ENCODE measurements around the gene GPR68. TPM values are rescaled to one million over a fixed set of nuclear protein-coding genes. Genes with fewer than 3 reads are reported as not detected.

GPR68 gene
- total RNA-seq, 4 donors from 2014 or later, result 1.5 to 1.7 TPM; not detected in 2

DNA sequence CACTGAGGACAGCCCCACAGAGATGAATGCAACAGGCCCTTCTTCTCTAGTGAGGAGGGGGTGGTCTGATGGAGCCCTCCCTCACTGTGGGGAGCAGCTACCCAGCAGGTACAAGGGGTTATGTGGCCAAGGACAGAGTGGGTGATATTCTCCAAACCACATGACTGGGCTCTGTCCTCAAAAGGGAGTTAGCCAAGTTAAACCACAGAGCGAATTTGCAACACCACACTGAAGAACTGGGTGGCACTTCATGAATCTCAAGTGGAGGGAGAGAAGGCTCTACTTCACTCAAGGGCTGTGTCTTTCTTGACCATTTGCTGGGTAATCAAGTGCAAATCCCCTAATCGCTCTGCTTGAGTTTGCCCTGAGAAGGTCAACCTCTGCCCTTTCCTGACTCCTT is 12.5 kb downstream of the GPR68 start:
- H3K27me3 ChIP-seq, result no peaks in the 10 kb centered on the region
- H3K27ac ChIP-seq, result peak overlapping the region; percentile 56 to 80 (median 68)
- H3K9me3 ChIP-seq, result no peaks in the 10 kb centered on the region
- TF ChIP-seq, protein P1, sequence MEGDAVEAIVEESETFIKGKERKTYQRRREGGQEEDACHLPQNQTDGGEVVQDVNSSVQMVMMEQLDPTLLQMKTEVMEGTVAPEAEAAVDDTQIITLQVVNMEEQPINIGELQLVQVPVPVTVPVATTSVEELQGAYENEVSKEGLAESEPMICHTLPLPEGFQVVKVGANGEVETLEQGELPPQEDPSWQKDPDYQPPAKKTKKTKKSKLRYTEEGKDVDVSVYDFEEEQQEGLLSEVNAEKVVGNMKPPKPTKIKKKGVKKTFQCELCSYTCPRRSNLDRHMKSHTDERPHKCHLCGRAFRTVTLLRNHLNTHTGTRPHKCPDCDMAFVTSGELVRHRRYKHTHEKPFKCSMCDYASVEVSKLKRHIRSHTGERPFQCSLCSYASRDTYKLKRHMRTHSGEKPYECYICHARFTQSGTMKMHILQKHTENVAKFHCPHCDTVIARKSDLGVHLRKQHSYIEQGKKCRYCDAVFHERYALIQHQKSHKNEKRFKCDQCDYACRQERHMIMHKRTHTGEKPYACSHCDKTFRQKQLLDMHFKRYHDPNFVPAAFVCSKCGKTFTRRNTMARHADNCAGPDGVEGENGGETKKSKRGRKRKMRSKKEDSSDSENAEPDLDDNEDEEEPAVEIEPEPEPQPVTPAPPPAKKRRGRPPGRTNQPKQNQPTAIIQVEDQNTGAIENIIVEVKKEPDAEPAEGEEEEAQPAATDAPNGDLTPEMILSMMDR (IDR thresholded peaks at IDR 0.05), result no peak
- TF ChIP-seq POLR2A (IDR thresholded peaks at IDR 0.05), result no peak
- peaks cover 0 to 18% (median 0%) of the 10 kb centered on the region in 3 donors for H3K36me3 ChIP-seq
- H3K4me1 ChIP-seq, result peaks cover 0 to 30% (median 21%) of the 10 kb centered on the region in 4 donors
- no peak overlapping the region for H3K4me3 ChIP-seq
- DNase-seq, result no peak

DNA sequence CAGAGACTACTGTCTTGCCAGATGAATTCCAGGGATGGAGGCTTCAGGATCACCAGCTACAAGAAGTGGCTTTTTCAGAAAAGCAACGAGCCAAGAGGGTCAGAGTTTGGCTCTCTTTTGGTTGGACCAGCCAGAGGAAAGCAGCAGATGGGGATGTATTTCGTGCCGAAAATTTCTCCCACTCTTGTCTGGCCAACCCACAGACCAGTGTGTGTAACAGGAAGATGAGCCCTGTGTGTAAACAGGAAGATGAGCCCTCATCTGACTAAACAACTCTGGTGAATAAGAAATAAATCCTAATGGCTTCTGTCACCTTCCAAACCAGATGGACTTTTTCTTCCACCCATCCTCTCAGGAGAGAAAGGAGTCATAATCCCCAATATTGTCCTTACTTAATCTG is 13.1 kb downstream of the GPR68 start:
- Histone ChIP-seq H3K27me3 (no peaks in the 10 kb centered on the region), H3K4me3 (no peak overlapping the region), H3K36me3 (peaks cover 0 to 19% (median 0%) of the 10 kb centered on the region in 3 donors), H3K9me3 (no peaks in the 10 kb centered on the region), H3K27ac (peak overlapping the region; percentile 56 to 80 (median 68)), H3K4me1 (peaks cover 0 to 30% (median 21%) of the 10 kb centered on the region in 4 donors)
- TF ChIP-seq, protein P1 (IDR thresholded peaks at IDR 0.05), result no peak
- no peak for TF ChIP-seq POLR2A (IDR thresholded peaks at IDR 0.05)
- no peak for DNase-seq

DNA sequence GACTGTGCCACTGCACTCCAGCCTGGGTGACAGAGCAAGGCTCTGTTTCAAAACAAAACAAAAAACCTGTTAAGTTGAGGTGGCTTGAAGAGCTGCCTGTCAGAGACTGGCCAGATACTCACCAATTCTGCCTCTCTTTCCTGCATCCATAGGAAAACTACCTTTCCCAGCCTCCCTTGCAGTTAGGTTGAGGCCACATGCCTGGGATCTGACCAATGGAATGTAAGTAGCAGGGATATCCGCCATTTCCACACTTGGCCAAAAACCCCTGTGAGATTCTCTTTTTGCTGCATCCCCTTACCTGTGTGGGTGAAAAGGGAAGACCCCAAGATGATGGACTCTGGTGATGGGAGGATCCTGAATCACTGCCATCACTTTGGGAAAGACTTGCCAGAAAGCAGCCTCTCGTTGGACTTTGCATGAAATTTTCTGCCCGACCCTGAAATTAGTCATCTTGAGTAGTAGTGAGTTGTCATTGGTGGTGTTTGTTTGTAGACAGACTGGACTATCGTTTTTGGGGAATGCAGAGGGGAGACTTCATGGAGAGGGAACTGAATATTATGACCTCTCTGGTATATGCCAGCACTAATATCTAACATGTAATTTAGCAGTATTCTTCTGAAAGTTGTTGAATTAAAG is 14.0 kb downstream of the GPR68 start:
- Histone ChIP-seq H3K36me3 (peaks cover 0 to 19% (median 0%) of the 10 kb centered on the region in 3 donors), H3K27ac (peak overlapping the region; percentile 56 to 80 (median 68)), H3K4me1 (peaks cover 0 to 30% (median 21%) of the 10 kb centered on the region in 4 donors), H3K4me3 (no peak overlapping the region), H3K9me3 (no peaks in the 10 kb centered on the region), H3K27me3 (no peaks in the 10 kb centered on the region)
- TF ChIP-seq POLR2A (IDR thresholded peaks at IDR 0.05), result no peak
- TF ChIP-seq, protein P1 (IDR thresholded peaks at IDR 0.05), result no peak
- no peak for DNase-seq

DNA sequence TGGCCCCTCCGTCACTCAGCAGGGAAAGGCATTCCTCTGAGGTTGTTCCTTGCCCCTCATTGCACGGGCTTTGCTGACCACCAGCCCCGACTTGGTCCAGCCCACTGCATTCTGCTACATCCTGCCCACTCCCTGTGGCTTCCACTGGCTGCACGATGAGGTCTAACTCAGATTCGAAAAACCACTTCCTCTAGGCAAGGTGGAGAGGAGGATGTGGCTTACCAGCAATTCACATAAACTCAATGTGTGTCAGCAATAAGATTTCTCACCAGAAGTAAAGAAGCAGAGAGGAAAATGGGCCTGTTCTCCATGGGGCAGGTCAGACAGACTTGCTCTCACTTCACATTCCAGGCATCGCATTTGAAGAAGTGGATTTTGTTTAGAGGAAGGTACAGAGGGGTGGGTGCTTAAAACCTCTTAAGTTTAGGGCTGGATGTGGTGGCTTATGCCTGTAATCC is 14.7 kb downstream of the GPR68 start:
- Histone ChIP-seq H3K27me3 (no peaks in the 10 kb centered on the region), H3K4me3 (no peak overlapping the region), H3K27ac (peak overlapping the region; percentile 56 to 80 (median 68)), H3K4me1 (peaks cover 0 to 30% (median 21%) of the 10 kb centered on the region in 4 donors), H3K36me3 (peaks cover 0 to 25% (median 0%) of the 10 kb centered on the region in 3 donors), H3K9me3 (no peaks in the 10 kb centered on the region)
- TF ChIP-seq, protein P1 (IDR thresholded peaks at IDR 0.05), result no peak
- no peak for TF ChIP-seq POLR2A (IDR thresholded peaks at IDR 0.05)
- peak in 2 of 3 donors; percentile 77 to 88 for DNase-seq

DNA sequence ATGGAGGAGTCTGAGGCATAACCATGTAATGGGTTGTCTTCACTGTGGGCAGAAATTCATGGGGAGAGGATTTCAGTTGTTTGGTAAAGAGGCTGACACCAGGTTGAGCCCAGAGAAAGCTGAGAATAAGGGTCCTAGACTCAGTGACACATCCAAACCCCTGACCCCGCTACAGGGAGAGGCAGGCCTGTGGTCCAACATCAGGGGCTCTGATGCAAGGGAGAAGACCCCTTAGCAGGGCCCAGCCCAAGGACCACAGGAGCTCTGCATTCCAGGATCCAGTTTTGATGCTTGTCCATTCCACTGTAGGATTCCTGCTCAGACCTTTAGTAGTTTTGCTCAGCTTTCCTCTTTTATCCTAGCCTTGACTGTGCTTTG is 15.5 kb downstream of the GPR68 start:
- no peak for DNase-seq
- Histone ChIP-seq H3K4me1 (peaks cover 0 to 30% (median 21%) of the 10 kb centered on the region in 4 donors), H3K27me3 (no peaks in the 10 kb centered on the region), H3K36me3 (peaks cover 0 to 33% (median 0%) of the 10 kb centered on the region in 3 donors), H3K9me3 (no peaks in the 10 kb centered on the region), H3K4me3 (no peak overlapping the region), H3K27ac (peak overlapping the region; percentile 19 to 72 (median 46))
- no peak for TF ChIP-seq POLR2A (IDR thresholded peaks at IDR 0.05)
- TF ChIP-seq, protein P1 (IDR thresholded peaks at IDR 0.05), result no peak
